A673 (cell line): ENCODE data around the gene PRKCA. TPM values are rescaled to one million over a fixed set of nuclear protein-coding genes. Genes with fewer than 3 reads are reported as not detected.

ENCODE experiments used
- BruUV-seq: library from RNA; stranded (reverse); fragments of 400-500 nt; replicated peaks from 2 replicates; lab custom pipeline; 2021; lab: Mats Ljungman, UMichigan
- CTCF ChIA-PET: fragments of 300-600 bp; sonication (Branson Sonifier 250); formaldehyde crosslinking; loops from one replicate; lab custom pipeline; 2022; ENCODE audit warnings: antibody characterized with exemption; lab: Charles Lee
- POLR2A ChIA-PET: fragments of 300-600 bp; sonication (Branson Sonifier 250); formaldehyde crosslinking; loops from one replicate; lab custom pipeline; 2022; ENCODE audit warnings: antibody characterized with exemption; ENCODE audit not compliant: low non-redundant PET; lab: Charles Lee
- DNase-seq: peaks from one replicate; pipeline ENCODE4 v3.0.0-alpha.2; 2015; ENCODE audit warnings: low spot score
- H3K27ac ChIP-seq: fragments of 200-600 bp; sonication (generic); 2 replicates; pipeline ENCODE4 v1.5.1; 2016; ENCODE audit warnings: mixed run types, low read depth, mild to moderate bottlenecking, mixed read lengths, antibody characterized with exemption, low read length; ENCODE audit not compliant: poor library complexity, severe bottlenecking
- H3K27me3 ChIP-seq: fragments of 200-600 bp; sonication (generic); replicated peaks from 2 replicates; pipeline ENCODE4 v1.6.1; 2017; ENCODE audit warnings: mixed run types, low read depth, mild to moderate bottlenecking, mixed read lengths, antibody characterized with exemption, low read length; ENCODE audit not compliant: insufficient read depth, poor library complexity
- H3K36me3 ChIP-seq: fragments of 200-600 bp; sonication (generic); 2 replicates; pipeline ENCODE4 v1.6.1; 2016; ENCODE audit warnings: mixed run types, mild to moderate bottlenecking, mixed read lengths, antibody characterized with exemption, low read length; ENCODE audit not compliant: insufficient read depth, poor library complexity, severe bottlenecking
- H3K4me1 ChIP-seq: fragments of 200-600 bp; sonication (generic); 2 replicates; pipeline ENCODE4 v1.6.1; 2017; ENCODE audit warnings: mixed run types, mild to moderate bottlenecking, mixed read lengths, antibody characterized with exemption, low read length; ENCODE audit not compliant: insufficient read depth, poor library complexity, severe bottlenecking
- H3K4me3 ChIP-seq: fragments of 200-600 bp; sonication (generic); 2 replicates; pipeline ENCODE4 v1.5.1; 2016; ENCODE audit warnings: low read depth, mixed run types, mild to moderate bottlenecking, mixed read lengths, low read length; ENCODE audit not compliant: poor library complexity, severe bottlenecking
- H3K9me3 ChIP-seq: fragments of 200-600 bp; sonication (generic); 2 replicates; pipeline ENCODE4 v1.6.1; 2016; ENCODE audit warnings: mixed run types, low read depth, mild to moderate bottlenecking, mixed read lengths, antibody characterized with exemption, low read length; ENCODE audit not compliant: poor library complexity, severe bottlenecking
- EZH2 ChIP-seq: fragments of 200-600 bp; sonication (generic); IDR thresholded peaks from 2 replicates; pipeline ENCODE4 v1.6.1; 2017; ENCODE audit warnings: borderline replicate concordance, low read depth, mild to moderate bottlenecking, mixed read lengths, antibody characterized with exemption, low read length; ENCODE audit not compliant: poor library complexity, severe bottlenecking
- intact Hi-C: fragments of 100-400 bp; cut with micrococcal nuclease; formaldehyde crosslinking; loops from one replicate; pipeline ENCODE4 v1.10.0; 2022; ENCODE audit not compliant: unreplicated experiment
- total RNA-seq: library from RNA; stranded (reverse); gene quantifications from 2 replicates; pipeline ENCODE4 v1.2.3, GENCODE V29; 2021
- TF ChIP-seq, protein P1 (sequence below): fragments of 300-800, 200-600 bp; sonication (generic); conservative IDR thresholded peaks from 2 replicates; pipeline ENCODE4 v1.5.1; 2017; ENCODE audit warnings: low read depth, mild to moderate bottlenecking, antibody characterized with exemption, low read length, moderate library complexity, mixed read lengths

Gene PRKCA
- total RNA-seq, 1 experiment from 2014 or later = 16.3 TPM

DNA sequence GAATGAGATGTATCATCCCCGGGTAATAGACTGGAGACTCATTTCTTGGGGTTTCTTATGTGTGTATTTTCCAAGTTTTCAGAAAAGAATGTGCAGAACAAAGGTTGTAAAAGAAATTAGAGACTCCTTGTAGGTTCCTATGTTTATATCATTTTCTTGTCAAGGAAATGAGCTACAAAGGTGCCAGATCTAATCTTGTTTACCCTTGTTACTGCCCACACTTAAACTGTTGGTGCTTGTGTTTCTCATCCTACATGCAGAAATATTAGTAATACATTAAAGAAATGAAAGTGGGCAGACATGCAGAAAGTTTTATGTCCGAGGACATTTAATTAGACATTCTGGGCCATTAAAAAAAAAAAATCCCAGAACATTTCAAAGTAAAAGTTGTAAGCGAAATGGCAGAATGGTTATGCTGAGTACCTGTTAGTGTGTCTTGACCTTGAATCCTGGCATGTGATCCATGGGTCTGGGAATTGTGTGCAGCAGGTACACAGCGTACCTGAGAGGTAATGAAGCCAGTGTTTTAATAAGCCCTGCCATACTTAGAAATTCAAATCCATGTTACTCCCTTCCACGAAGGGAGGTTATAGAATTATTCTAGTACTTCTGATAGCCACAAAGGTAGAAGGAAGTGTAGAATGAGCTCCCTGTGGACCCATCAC lies 469.9 kb downstream of the PRKCA start:
- CTCF ChIA-PET = no interaction called here
- no peaks in the 10 kb centered on the region for H3K36me3 ChIP-seq
- DNase-seq = no peak
- no peak for TF ChIP-seq EZH2
- TF ChIP-seq, protein P1, sequence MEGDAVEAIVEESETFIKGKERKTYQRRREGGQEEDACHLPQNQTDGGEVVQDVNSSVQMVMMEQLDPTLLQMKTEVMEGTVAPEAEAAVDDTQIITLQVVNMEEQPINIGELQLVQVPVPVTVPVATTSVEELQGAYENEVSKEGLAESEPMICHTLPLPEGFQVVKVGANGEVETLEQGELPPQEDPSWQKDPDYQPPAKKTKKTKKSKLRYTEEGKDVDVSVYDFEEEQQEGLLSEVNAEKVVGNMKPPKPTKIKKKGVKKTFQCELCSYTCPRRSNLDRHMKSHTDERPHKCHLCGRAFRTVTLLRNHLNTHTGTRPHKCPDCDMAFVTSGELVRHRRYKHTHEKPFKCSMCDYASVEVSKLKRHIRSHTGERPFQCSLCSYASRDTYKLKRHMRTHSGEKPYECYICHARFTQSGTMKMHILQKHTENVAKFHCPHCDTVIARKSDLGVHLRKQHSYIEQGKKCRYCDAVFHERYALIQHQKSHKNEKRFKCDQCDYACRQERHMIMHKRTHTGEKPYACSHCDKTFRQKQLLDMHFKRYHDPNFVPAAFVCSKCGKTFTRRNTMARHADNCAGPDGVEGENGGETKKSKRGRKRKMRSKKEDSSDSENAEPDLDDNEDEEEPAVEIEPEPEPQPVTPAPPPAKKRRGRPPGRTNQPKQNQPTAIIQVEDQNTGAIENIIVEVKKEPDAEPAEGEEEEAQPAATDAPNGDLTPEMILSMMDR = no peak
- no TSS peak for BruUV-seq
- intact Hi-C loops = no loop called here
- H3K4me3 ChIP-seq = no peak overlapping the region
- POLR2A ChIA-PET = no interaction called here
- H3K27ac ChIP-seq = no peak overlapping the region
- no peaks in the 10 kb centered on the region for H3K9me3 ChIP-seq
- peaks cover 15% of the 10 kb centered on the region for H3K4me1 ChIP-seq
- H3K27me3 ChIP-seq = no peaks in the 10 kb centered on the region

DNA sequence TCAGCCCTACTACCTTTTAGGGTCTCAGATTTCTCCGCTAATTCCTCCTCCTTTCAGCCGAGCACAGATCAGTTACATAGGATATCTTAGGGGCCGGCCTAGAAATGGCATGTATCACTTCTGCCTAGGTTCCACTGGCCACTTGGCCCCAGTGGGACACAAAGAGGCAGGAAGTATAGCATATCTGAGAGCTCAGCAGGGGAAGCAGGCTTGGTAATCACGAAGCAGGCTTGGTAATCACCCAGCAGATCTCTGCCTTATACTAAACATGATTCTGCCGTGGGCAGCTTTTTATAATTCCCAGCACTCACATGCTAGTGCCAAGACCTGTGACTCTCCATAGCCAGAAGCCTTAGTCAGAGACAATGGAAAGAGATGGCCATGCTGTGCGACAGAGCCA lies 472.9 kb downstream of the PRKCA start:
- ChIA-PET POLR2A (no interaction called here), CTCF (no interaction called here)
- peaks cover 17% of the 10 kb centered on the region for H3K4me1 ChIP-seq
- TF ChIP-seq, protein P1 = no peak
- no peak for TF ChIP-seq EZH2
- intact Hi-C loops = no loop called here
- BruUV-seq = no TSS peak
- no peaks in the 10 kb centered on the region for H3K36me3 ChIP-seq
- no peaks in the 10 kb centered on the region for H3K27me3 ChIP-seq
- no peak overlapping the region for H3K27ac ChIP-seq
- H3K9me3 ChIP-seq = no peaks in the 10 kb centered on the region
- peak; percentile 11 for DNase-seq
- H3K4me3 ChIP-seq = no peak overlapping the region

DNA sequence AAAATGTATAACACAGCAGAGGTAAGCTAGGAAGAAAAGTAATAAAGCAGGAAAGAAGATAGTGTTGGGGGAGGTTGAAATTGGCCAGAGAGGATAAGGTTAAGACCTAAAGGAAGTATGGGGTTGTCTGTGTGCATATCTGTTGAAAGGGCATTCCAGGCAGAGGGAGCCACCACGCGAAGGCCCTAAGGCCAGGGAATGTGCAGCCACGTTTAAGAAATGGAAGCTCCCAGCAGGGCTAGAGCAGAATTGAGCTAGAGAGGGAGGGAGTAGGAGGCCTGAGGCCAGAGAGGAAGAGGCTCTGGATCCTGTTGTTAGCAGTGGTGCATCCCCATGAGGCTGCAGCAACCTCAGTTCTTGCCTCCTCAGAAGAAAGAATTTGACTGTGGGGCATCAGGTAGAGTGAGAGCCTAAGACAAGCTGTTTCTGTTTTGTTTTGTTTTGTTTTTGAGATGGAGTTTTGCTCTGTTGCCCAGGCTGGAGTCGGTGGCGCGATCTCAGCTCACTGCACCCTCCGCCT lies 473.5 kb downstream of the PRKCA start:
- intact Hi-C loops = no loop called here
- Histone ChIP-seq H3K4me1 (peaks cover 17% of the 10 kb centered on the region), H3K9me3 (no peaks in the 10 kb centered on the region), H3K36me3 (no peaks in the 10 kb centered on the region), H3K27me3 (no peaks in the 10 kb centered on the region), H3K4me3 (no peak overlapping the region), H3K27ac (no peak overlapping the region)
- CTCF ChIA-PET = no interaction called here
- DNase-seq = no peak
- POLR2A ChIA-PET = no interaction called here
- BruUV-seq = no TSS peak
- TF ChIP-seq, protein P1 = no peak
